ENCODE measurements around the gene SLC7A6.

The SLC7A6 gene

DNA sequence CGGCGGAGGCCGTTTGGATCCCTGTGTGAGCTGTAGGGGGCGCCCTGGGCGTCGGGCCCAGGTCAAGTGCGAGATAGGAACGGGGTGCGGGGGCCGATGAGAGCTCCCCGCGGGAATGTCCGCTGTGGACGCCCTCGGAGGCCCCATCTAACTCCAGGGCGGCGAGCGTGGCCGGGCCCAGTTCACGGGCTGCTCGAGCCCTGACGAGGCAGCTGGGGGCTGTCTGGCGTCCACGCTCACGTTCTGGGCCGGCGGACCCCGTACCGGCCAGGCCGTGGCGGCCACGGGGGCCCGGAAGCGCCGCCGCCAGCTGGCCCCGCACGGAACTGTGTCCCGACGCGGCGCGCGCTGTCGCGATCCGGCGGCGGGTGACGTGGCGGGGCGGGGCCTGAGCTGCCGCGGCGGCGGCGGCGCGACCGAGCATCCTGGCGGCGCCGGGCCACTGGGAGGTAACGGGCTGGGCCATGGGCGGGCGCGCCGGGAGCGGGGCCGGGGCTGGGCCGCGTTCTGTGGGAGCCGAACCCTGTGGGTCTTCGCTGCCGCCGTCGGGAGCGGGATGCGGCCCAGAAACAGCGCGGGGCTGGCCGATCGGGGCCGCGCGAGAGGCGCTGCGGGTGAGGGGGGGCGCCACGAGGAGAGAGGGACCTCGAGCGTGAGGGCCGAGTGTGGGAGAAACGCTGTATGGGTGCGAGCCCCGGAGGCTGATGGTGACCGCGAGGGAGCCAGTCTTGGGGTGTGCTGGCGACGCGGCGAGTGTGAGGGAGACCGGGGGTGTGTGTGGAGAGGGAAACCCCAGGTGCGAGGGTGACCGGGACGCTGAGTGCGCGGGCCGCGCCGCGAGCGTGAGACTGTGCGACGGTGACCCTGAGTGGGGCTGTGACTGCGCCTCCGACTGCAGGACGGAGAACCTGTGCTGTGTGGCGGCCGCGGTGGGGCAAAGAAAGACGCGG lies at the start of gene SLC7A6:
TSS of gene SLC7A6 (plus strand) at position 399 of the 950 bp plus-strand sequence. CDS start 10,201 bp downstream, outside the sequence.
- H3F3A ChIP-seq (ENCODE audit: low read depth), result no peaks in the 10 kb centered on the region
- H3K4me3 ChIP-seq (ENCODE audit: low read length, poor library complexity, severe bottlenecking), result peak within 1 kb of the TSS; percentile 76
- peaks cover 6% of the 10 kb centered on the region; the same call in 1 of the 2 replicates for H3K36me3 ChIP-seq (ENCODE audit: insufficient read depth, low read length)
- H2AFZ ChIP-seq (ENCODE audit: low read length), result peak within 1 kb of the TSS; percentile 87
- H3K27me3 ChIP-seq (ENCODE audit: insufficient read depth, low read length, poor library complexity, severe bottlenecking), result no peaks in the 10 kb centered on the region
- H4K20me1 ChIP-seq (ENCODE audit: insufficient read depth, low read length, poor library complexity, severe bottlenecking), result peaks cover 14% of the 10 kb centered on the region
- peaks cover 18% of the 10 kb centered on the region for H3K4me1 ChIP-seq (ENCODE audit: insufficient read depth, low read length, poor library complexity, severe bottlenecking)
- TF ChIP-seq, protein P1, sequence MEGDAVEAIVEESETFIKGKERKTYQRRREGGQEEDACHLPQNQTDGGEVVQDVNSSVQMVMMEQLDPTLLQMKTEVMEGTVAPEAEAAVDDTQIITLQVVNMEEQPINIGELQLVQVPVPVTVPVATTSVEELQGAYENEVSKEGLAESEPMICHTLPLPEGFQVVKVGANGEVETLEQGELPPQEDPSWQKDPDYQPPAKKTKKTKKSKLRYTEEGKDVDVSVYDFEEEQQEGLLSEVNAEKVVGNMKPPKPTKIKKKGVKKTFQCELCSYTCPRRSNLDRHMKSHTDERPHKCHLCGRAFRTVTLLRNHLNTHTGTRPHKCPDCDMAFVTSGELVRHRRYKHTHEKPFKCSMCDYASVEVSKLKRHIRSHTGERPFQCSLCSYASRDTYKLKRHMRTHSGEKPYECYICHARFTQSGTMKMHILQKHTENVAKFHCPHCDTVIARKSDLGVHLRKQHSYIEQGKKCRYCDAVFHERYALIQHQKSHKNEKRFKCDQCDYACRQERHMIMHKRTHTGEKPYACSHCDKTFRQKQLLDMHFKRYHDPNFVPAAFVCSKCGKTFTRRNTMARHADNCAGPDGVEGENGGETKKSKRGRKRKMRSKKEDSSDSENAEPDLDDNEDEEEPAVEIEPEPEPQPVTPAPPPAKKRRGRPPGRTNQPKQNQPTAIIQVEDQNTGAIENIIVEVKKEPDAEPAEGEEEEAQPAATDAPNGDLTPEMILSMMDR (conservative IDR thresholded peaks at IDR 0.05; ENCODE audit: low read length), result no peak; the same call in 1 of the 2 replicates
- TF ChIP-seq EZH2phosphoT487 (IDR thresholded peaks at IDR 0.05; ENCODE audit: borderline replicate concordance), result no peak
- H3K9me2 ChIP-seq (replicated peaks; ENCODE audit: low read depth, low read length), result no peaks in the 10 kb centered on the region
- H3K4me2 ChIP-seq (ENCODE audit: low read depth, low read length, poor library complexity, severe bottlenecking), result peak within 1 kb of the TSS; percentile 81
- peaks cover 49% of the 10 kb centered on the region for H3K79me2 ChIP-seq (ENCODE audit: insufficient read depth, low read length)
- H3K9me3 ChIP-seq (ENCODE audit: insufficient read depth, low read depth, low read length), result no peaks in the 10 kb centered on the region
- peak within 1 kb of the TSS; percentile 89 for H3K9ac ChIP-seq (ENCODE audit: low read depth, low read length, poor library complexity, severe bottlenecking)

DNA sequence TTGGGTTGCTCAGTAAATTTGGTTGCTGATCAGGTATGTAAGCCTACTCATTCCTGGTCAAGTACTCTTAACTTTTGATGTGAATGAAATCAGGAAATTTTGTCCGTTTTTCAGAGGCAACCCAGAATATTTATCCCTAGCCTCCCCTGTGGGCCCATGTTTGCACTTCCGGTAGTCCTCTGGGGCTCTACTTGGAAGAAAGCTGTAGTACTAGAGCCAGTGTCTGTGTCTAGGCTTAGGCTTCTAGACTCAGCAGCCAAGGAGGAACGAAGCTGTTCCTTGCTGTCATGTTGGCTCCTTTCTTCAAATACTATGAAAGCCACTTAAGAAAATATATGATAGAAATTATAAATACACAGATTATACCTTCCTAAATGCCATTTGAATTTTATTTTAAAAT lies 49.6 kb upstream of the SLC7A6 start:
- Histone ChIP-seq H3K9me2 (replicated peaks; ENCODE audit: low read depth, low read length) (no peaks in the 10 kb centered on the region), H3F3A (ENCODE audit: low read depth) (no peaks in the 10 kb centered on the region), H3K36me3 (ENCODE audit: insufficient read depth, low read length) (peaks cover 34% of the 10 kb centered on the region; the same call in 1 of the 2 replicates), H4K20me1 (ENCODE audit: insufficient read depth, low read length, poor library complexity, severe bottlenecking) (peaks cover 11% of the 10 kb centered on the region), H3K9me3 (ENCODE audit: insufficient read depth, low read depth, low read length) (no peaks in the 10 kb centered on the region), H3K79me2 (ENCODE audit: insufficient read depth, low read length) (peaks cover 53% of the 10 kb centered on the region; the same call in 1 of the 2 replicates), H3K4me2 (ENCODE audit: low read depth, low read length, poor library complexity, severe bottlenecking) (no peak overlapping the region), H3K4me1 (ENCODE audit: insufficient read depth, low read length, poor library complexity, severe bottlenecking) (no peaks in the 10 kb centered on the region), H3K4me3 (ENCODE audit: low read length, poor library complexity, severe bottlenecking) (no peak overlapping the region), H2AFZ (ENCODE audit: low read length) (no peak overlapping the region), H3K9ac (ENCODE audit: low read depth, low read length, poor library complexity, severe bottlenecking) (no peak overlapping the region), H3K27me3 (ENCODE audit: insufficient read depth, low read length, poor library complexity, severe bottlenecking) (no peaks in the 10 kb centered on the region)
- TF ChIP-seq EZH2phosphoT487 (IDR thresholded peaks at IDR 0.05; ENCODE audit: borderline replicate concordance), result no peak
- TF ChIP-seq, protein P1 (conservative IDR thresholded peaks at IDR 0.05; ENCODE audit: low read length), result no peak

DNA sequence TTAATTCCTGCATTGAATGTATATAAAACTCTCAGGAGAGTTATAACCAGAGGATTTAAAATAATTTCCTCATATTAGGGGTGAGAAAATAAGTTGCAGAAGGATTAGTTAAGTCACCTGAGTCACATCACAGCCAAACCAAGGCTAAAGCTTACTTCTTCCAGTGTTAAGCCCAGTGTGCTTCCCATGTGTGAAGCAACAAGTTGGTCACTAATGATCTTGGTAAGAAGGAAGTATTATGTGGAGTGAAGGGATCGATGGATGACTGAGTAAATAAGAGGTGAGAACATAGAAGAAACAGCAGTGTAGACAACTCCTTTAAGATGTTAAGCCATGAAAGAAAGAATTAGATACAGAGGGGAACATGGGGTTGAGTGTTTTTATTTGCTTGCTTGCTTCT lies 49.0 kb upstream of the SLC7A6 start:
- H3F3A ChIP-seq (ENCODE audit: low read depth), result no peaks in the 10 kb centered on the region
- no peaks in the 10 kb centered on the region for H3K27me3 ChIP-seq (ENCODE audit: insufficient read depth, low read length, poor library complexity, severe bottlenecking)
- H3K36me3 ChIP-seq (ENCODE audit: insufficient read depth, low read length), result peaks cover 39% of the 10 kb centered on the region; the same call in 1 of the 2 replicates
- H4K20me1 ChIP-seq (ENCODE audit: insufficient read depth, low read length, poor library complexity, severe bottlenecking), result peaks cover 10% of the 10 kb centered on the region
- H3K4me3 ChIP-seq (ENCODE audit: low read length, poor library complexity, severe bottlenecking), result no peak overlapping the region
- H3K79me2 ChIP-seq (ENCODE audit: insufficient read depth, low read length), result peaks cover 56% of the 10 kb centered on the region; the same call in 1 of the 2 replicates
- TF ChIP-seq, protein P1 (conservative IDR thresholded peaks at IDR 0.05; ENCODE audit: low read length), result no peak
- no peak for TF ChIP-seq EZH2phosphoT487 (IDR thresholded peaks at IDR 0.05; ENCODE audit: borderline replicate concordance)
- no peak overlapping the region for H3K9ac ChIP-seq (ENCODE audit: low read depth, low read length, poor library complexity, severe bottlenecking)
- H3K4me2 ChIP-seq (ENCODE audit: low read depth, low read length, poor library complexity, severe bottlenecking), result no peak overlapping the region
- H2AFZ ChIP-seq (ENCODE audit: low read length), result no peak overlapping the region
- no peaks in the 10 kb centered on the region for H3K9me3 ChIP-seq (ENCODE audit: insufficient read depth, low read depth, low read length)
- H3K4me1 ChIP-seq (ENCODE audit: insufficient read depth, low read length, poor library complexity, severe bottlenecking), result no peaks in the 10 kb centered on the region
- no peaks in the 10 kb centered on the region for H3K9me2 ChIP-seq (replicated peaks; ENCODE audit: low read depth, low read length)
